ENCODE measurements around the gene SREK1IP1. TPM values are rescaled to one million over a fixed set of nuclear protein-coding genes. Genes with fewer than 3 reads are reported as not detected.
A peak's percentile ranks its signal among the peaks of the same experiment; 100 is the strongest.

SREK1IP1 gene
- total RNA-seq, 1 experiment from 2014 or later, result 6.6 TPM

GRCh38 chr5:64685866-64686265 lies 82.6 kb downstream of the SREK1IP1 start:
- no peak for DNase-seq (ENCODE audit: low read depth)

GRCh38 chr5:64682608-64683007 lies 85.9 kb downstream of the SREK1IP1 start:
- DNase-seq (ENCODE audit: low read depth), result no peak

GRCh38 chr5:64680289-64680688 lies 88.2 kb downstream of the SREK1IP1 start:
- DNase-seq (ENCODE audit: low read depth), result peak; percentile 20

- DNase-seq (ENCODE audit: low read depth), result peak; percentile 8
Measured at GRCh38 chr5:64678374-64678773, 90.1 kb downstream of the SREK1IP1 start.

GRCh38 chr5:64671678-64672077 lies 96.8 kb downstream of the SREK1IP1 start:
- DNase-seq (ENCODE audit: low read depth), result no peak

- DNase-seq (ENCODE audit: low read depth), result no peak
Measured at GRCh38 chr5:64670277-64670676, 98.2 kb downstream of the SREK1IP1 start.

Other genes starting within 250 kb of the SREK1IP1 start
- gene SHISAL2B, start 78.2 kb downstream of the SREK1IP1 start, total RNA-seq (2014; rRNA removed; shearing (Covaris generic)), result not detected in 2 replicates
- 12.6 and 16.7 TPM in 2 replicates for gene CWC27, start 239 bp upstream of the SREK1IP1 start, total RNA-seq (2014; rRNA removed; shearing (Covaris generic))